T follicular helper cell (primary cell): ENCODE data around the gene DNAH9.

Source experiments
- DNase-seq: peaks from one replicate; pipeline ENCODE4 v3.0.0-alpha.2; 2020; ENCODE audit warnings: low read depth

The DNAH9 gene

DNA sequence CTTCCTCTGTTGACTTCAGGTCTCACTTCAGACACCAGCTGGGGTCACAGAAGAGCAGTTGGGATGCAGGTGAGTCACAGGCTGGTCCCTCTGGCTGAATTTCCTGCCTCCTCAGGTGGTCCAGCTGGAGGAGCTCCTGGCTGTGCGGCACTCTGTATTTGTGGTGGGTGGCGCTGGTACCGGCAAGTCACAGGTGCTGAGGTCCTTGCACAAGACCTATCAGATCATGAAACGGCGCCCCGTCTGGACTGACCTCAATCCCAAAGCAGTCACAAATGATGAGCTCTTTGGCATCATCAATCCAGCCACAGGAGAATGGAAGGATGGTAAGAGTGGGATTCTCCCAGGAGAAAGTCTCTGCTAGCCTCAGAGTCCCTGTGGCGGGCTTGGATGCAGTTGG is 149.2 kb downstream of the DNAH9 start:
- DNase-seq = no peak

DNA sequence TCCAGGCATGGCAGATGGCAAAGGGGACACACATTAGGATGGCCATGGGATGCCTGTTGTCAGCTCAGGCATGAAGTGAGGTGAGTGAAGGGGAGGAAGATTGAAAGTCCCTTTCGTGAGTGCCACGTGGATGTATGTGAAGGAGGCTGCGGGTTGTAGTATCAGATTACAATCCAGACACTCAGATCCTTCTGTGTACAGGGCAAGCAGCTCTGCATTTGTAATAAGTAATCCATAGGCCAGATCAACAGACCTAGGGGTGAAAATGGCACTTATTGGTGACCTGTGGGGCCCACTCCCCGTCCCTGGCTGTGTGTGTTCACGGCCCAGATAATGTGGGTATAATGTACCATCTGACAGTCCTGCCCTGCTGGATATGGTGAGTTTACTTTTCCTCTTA is 159.5 kb downstream of the DNAH9 start:
- DNase-seq = no peak

- no peak for DNase-seq
These were observed 169.8 kb downstream of the DNAH9 start for GRCh38 chr17:11768106-11768505.

GRCh38 chr17:11768981-11769380 is 170.7 kb downstream of the DNAH9 start:
- DNase-seq = no peak

GRCh38 chr17:11772031-11772430 is 173.8 kb downstream of the DNAH9 start:
- DNase-seq = no peak

GRCh38 chr17:11779892-11780291 is 181.6 kb downstream of the DNAH9 start:
- no peak for DNase-seq

DNA sequence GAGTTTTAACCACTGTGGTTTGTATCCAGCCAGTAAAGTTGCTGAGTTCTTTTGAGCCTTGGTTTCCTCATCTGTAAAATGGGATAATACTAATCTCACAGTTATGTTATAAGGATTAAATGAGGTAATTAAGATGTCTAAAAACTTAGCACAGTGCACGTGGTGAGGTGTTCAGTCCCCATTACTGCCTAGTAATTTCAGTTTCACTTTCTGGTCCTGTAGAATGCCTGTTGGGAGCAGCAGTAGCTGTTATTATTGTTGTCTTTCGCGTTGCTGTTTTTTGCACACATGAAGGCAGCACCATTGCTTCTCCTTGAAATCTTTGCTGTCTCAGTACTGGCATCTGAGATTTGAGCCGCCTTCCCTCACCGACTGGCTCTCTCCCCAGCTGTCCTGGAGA is 182.4 kb downstream of the DNAH9 start:
- no peak for DNase-seq

DNA sequence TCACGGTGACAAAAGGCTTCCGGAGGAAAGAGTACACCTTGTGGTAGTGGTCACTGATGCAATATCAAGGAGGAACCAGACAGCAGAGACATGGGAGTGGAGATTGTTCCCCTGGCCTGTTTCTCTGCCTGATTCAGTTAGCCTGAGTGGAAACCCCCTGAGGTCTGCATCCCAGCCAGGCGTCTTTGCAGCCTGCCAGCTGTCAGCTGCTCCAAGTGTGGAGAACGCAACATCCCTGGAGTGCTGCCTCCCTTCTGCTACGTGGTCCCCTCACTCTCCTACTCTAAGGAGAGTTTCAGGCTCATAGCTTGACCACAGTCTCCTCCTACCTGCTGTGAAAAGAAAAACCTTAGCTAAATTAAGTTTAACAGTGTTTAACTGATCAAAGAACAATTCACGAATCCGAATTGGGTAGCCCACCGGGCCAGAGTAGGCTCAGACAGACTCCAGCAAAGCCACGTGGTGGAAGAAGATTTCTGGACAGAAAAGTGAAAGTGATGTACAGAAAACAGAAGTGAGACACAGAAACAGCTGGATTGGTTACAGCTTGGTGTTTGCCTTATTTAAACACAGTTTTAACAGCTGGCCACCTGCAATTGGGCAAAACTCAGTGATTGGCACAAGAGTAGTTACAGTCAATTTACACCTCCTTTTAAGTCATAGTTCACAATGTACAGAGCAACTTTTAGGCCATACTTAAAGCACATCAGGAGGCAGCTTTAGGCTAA is 188.6 kb downstream of the DNAH9 start:
- DNase-seq = no peak

- no peak for DNase-seq
These were observed 197.6 kb downstream of the DNAH9 start for GRCh38 chr17:11795906-11796305.

GRCh38 chr17:11797803-11798202 is 199.5 kb downstream of the DNAH9 start:
- no peak for DNase-seq

GRCh38 chr17:11803231-11803969 is 205.1 kb downstream of the DNAH9 start:
- DNase-seq = no peak

- no peak for DNase-seq
These were observed 206.9 kb downstream of the DNAH9 start for GRCh38 chr17:11805138-11805537.

DNA sequence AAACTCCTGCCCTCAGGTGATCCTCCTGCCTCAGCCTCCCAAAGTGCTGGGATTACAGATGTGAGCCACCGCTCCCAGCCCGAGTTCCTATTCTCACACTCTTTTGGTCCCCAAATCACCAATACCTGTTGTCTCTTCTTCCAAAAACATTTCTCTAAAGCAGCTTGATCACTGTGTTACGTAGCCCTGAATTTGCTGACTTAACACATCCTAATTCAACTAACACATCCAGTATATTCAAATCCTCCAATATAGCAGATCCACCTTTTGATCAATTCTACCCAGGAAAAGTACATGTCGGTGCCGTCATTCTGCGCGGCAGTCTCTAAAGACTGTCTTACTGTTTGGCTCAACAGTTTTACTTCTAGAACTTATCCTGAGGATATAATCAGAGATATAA is 207.7 kb downstream of the DNAH9 start:
- no peak for DNase-seq

DNA sequence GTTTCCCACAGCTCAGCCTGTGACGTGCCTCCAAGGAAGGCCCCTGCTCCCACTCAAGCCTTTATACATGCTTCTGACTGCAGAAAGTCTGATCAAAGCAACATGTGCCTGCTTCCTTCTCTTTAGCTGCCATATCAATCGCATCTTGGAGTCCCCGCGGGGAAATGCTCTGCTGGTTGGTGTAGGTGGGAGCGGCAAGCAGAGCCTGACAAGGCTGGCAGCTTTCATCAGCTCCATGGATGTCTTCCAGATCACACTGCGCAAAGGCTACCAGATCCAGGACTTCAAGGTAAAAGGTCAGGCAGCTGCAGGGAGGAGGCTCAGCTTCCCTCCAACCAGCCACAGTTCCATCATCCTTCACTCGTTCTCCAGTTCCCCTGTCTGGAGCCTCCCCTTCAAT is 209.3 kb downstream of the DNAH9 start:
- no peak for DNase-seq

GRCh38 chr17:11813278-11813677 is 215.0 kb downstream of the DNAH9 start:
- no peak for DNase-seq

GRCh38 chr17:11813871-11814270 is 215.6 kb downstream of the DNAH9 start:
- DNase-seq = no peak

GRCh38 chr17:11814655-11815262 is 216.5 kb downstream of the DNAH9 start:
- no peak for DNase-seq

GRCh38 chr17:11816409-11816808 is 218.1 kb downstream of the DNAH9 start:
- no peak for DNase-seq

DNA sequence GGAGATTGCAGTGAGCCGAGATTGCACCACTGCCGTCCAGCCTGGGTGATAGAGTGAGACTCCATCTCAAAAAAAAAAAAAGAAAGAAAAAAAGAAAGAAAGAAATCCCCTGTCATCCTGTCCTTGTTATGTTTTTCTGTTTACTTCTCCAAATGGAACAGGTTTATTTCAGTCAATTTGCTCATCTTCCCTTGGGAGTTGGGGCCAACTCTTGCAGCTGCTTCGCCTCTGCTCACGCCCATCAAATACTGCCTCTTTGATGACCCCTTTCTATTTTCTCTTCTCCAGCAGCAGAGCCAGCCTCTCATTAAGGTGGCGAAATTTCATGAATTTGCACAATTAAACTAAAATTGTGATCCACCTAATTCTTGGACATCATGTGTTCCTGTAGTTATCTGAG is 225.6 kb downstream of the DNAH9 start:
- no peak for DNase-seq

GRCh38 chr17:11825572-11826209 is 227.4 kb downstream of the DNAH9 start:
- no peak for DNase-seq

DNA sequence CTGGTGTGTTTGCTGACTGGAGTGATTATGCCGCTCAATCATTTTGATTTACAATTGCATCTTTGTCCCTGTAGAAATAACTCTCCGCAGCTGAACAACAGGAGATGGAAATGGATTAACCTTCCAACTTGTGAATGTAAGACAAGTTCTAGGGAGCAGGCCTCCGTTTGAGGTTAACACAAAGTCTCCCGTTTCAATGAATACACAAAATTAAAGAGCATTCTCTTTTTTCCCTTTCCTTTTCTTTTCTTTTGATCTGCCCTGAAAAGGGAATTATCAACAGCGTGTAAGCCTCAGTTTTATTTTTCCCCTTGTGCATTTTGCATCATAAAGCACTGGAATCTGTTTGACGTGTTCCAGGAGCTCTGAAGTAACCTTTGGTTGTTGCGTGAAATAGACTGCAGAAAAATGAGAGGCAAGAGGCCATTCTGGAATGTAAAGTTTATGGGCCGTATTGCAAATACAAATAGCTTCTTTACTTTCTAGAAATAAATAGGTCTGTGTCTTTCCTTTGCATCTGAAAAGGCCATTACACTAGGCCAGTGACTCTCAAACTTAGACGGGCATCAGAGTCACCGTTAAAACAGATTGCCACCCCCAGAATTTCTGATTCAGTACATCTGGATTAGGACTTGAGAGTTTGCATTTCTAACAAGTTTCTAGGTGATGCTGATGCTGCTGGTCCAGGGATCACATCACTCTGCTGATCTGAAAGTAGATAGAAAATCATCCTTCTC is 234.3 kb downstream of the DNAH9 start:
- no peak for DNase-seq

GRCh38 chr17:11836508-11836907 is 238.2 kb downstream of the DNAH9 start:
- DNase-seq = no peak
